Ishikawa (cell line): ENCODE measurements around the gene ODAM.

ENCODE experiments used
- EGR1 ChIP-seq: IDR thresholded peaks from 2 replicates; pipeline ENCODE4 v1.6.1; 2012
- EP300 ChIP-seq: IDR thresholded peaks from 2 replicates; pipeline ENCODE4 v1.6.1; 2012; ENCODE audit warnings: borderline replicate concordance
- FOXM1 ChIP-seq: IDR thresholded peaks from 2 replicates; pipeline ENCODE4 v1.6.1; 2012; ENCODE audit warnings: low read depth, borderline replicate concordance
- RAD21 ChIP-seq: IDR thresholded peaks from 2 replicates; pipeline ENCODE4 v1.6.1; 2012; ENCODE audit warnings: low read depth
- TAF1 ChIP-seq: IDR thresholded peaks from 2 replicates; pipeline ENCODE4 v1.6.1; 2012; ENCODE audit warnings: low read depth, mild to moderate bottlenecking
- TCF12 ChIP-seq: IDR thresholded peaks from 2 replicates; pipeline ENCODE4 v1.6.1; 2012; ENCODE audit warnings: low read depth
- USF1 ChIP-seq: IDR thresholded peaks from 2 replicates; pipeline ENCODE4 v1.6.1; 2012

- TF ChIP-seq EGR1 (no peak), RAD21 (no peak), FOXM1 (no peak), USF1 (no peak), EP300 (no peak), TAF1 (no peak), TCF12 (no peak)
These were observed 55.9 kb downstream of the ODAM start for GRCh38 chr4:70251250-70251944.
